GM10248 (cell line): ENCODE data around the gene ZNF521.

Source experiments
- CTCF ChIA-PET: fragments of 300-600 bp; sonication (Branson Sonifier 250); formaldehyde crosslinking; extraction: SDS; loops from one replicate; lab custom pipeline; 2021; ENCODE audit warnings: antibody characterized with exemption; lab: Yijun Ruan, JAX
- POLR2A ChIA-PET: fragments of 350-650 bp; sonication (Branson Sonifier 250); formaldehyde crosslinking; extraction: SDS; loops from one replicate; lab custom pipeline; 2020; ENCODE audit warnings: antibody characterized with exemption; lab: Yijun Ruan, JAX
- DNase-seq: peaks from one replicate; pipeline ENCODE4 v3.0.0; 2012; ENCODE audit errors: extremely low spot score
- CTCF ChIP-seq: IDR thresholded peaks from 2 replicates; pipeline ENCODE4 v1.5.1; 2012; ENCODE audit warnings: mild to moderate bottlenecking, low read depth; ENCODE audit errors: extremely low read depth, missing control alignments, control extremely low read depth

ZNF521 gene

GRCh38 chr18:25313268-25313667 lies 38.7 kb downstream of the ZNF521 start:
- no peak for DNase-seq
- POLR2A ChIA-PET: no interaction called here
- CTCF ChIA-PET: no interaction called here
- no peak for TF ChIP-seq CTCF

GRCh38 chr18:25310045-25310444 lies 41.9 kb downstream of the ZNF521 start:
- ChIA-PET CTCF (interaction anchor here (1.2 to 1.7 kb wide), 2 partner anchors 21 to 50 kb away, joined by 3 to 5 read pairs; no protein-coding TSS in a partner anchor), POLR2A (no interaction called here)
- peak; percentile 17 for TF ChIP-seq CTCF
- DNase-seq: no peak

- ChIA-PET POLR2A (no interaction called here), CTCF (interaction anchor here (1.0 kb wide), 1 partner anchor 588 kb away, joined by 3 read pairs; no protein-coding TSS in a partner anchor)
- DNase-seq: no peak
- TF ChIP-seq CTCF: no peak
Observed at GRCh38 chr18:25308381-25308780, 43.6 kb downstream of the ZNF521 start.

GRCh38 chr18:25307192-25307591 lies 44.8 kb downstream of the ZNF521 start:
- POLR2A ChIA-PET: no interaction called here
- TF ChIP-seq CTCF: no peak
- CTCF ChIA-PET: interaction anchor here (0.9 to 1.6 kb wide), 4 partner anchors 8 to 589 kb away, joined by 3 to 5 read pairs (median 3); no protein-coding TSS in a partner anchor
- no peak for DNase-seq

GRCh38 chr18:25306671-25307070 lies 45.3 kb downstream of the ZNF521 start:
- TF ChIP-seq CTCF: no peak
- POLR2A ChIA-PET: no interaction called here
- CTCF ChIA-PET: interaction anchor here (0.9 to 1.6 kb wide), 4 partner anchors 9 to 590 kb away, joined by 3 to 5 read pairs (median 3); no protein-coding TSS in a partner anchor
- no peak for DNase-seq

GRCh38 chr18:25305584-25305983 lies 46.4 kb downstream of the ZNF521 start:
- TF ChIP-seq CTCF: no peak
- ChIA-PET POLR2A (no interaction called here), CTCF (interaction anchor here (1.1 to 1.6 kb wide), 4 partner anchors 10 to 591 kb away, joined by 3 to 5 read pairs (median 3); no protein-coding TSS in a partner anchor)
- no peak for DNase-seq
